Activated CD8-positive, alpha-beta T cell treated with anti-CD3 and anti-CD28 coated beads for 36 hours (primary cell): ENCODE data around the gene GLIS2. TPM values are rescaled to one million over a fixed set of nuclear protein-coding genes. Genes with fewer than 3 reads are reported as not detected.

Experiments used
- ATAC-seq: fragments of 200-7000 bp; cut with Tn5 transposase; one replicate; pipeline ENCODE4 v1.10.0; 2021; ENCODE audit warnings: mild to moderate bottlenecking, moderate library complexity
- CTCF ChIA-PET: fragments of 350-600 bp; sonication (Branson Sonifier 250); formaldehyde crosslinking; loops from one replicate; lab custom pipeline; 2021; ENCODE audit warnings: antibody characterized with exemption; lab: Charles Lee
- POLR2A ChIA-PET: fragments of 350-600 bp; sonication (Branson Sonifier 250); formaldehyde crosslinking; loops from one replicate; lab custom pipeline; 2021; ENCODE audit warnings: antibody characterized with exemption; lab: Charles Lee
- DNase-seq: peaks from one replicate; pipeline ENCODE4 v3.0.0-alpha.2; 2020
- H3K27ac Mint-ChIP-seq: one replicate; pipeline ENCODE4 v1.8.0; 2021; ENCODE audit warnings: mild to moderate bottlenecking, mixed read lengths
- H3K27me3 Mint-ChIP-seq: one replicate; pipeline ENCODE4 v1.8.0; 2021; ENCODE audit warnings: mixed read lengths
- H3K36me3 Mint-ChIP-seq: one replicate; pipeline ENCODE4 v1.8.0; 2021; ENCODE audit warnings: low read depth, mixed read lengths
- H3K4me1 Mint-ChIP-seq: one replicate; pipeline ENCODE4 v1.8.0; 2021; ENCODE audit warnings: low read depth, mixed read lengths
- H3K4me3 Mint-ChIP-seq: one replicate; pipeline ENCODE4 v1.8.0; 2021; ENCODE audit warnings: mild to moderate bottlenecking, moderate library complexity, mixed read lengths
- H3K9me3 Mint-ChIP-seq: one replicate; pipeline ENCODE4 v1.8.0; 2021; ENCODE audit warnings: mixed read lengths
- CTCF ChIP-seq: fragments of 200-600 bp; IDR thresholded peaks from one replicate; pipeline ENCODE4 v1.8.0; 2022; ENCODE audit warnings: antibody characterized with exemption, mild to moderate bottlenecking
- intact Hi-C: fragments of 100-400 bp; cut with micrococcal nuclease; formaldehyde crosslinking; loops from one replicate; pipeline ENCODE4 v1.10.0; 2022
- total RNA-seq, 2 experiments: library from RNA; stranded (reverse); gene quantifications; one replicate each; pipeline ENCODE4 v1.2.3, GENCODE V29; 2021

The GLIS2 gene
- total RNA-seq, 2 experiments from 2014 or later: 0.49 to 0.77 TPM

GRCh38 chr16:4328782-4329775 lies 13.2 kb downstream of the GLIS2 start:
- ChIA-PET POLR2A (interaction anchor here (1.0 to 1.4 kb wide), 3 partner anchors 11 to 58 kb away, joined by 3 to 5 read pairs (median 4); no protein-coding TSS in a partner anchor), CTCF (interaction anchor here (0.8 to 6.6 kb wide), 22 partner anchors 10 to 128 kb away, joined by 3 to 54 read pairs (median 5); partner anchors contain the start of gene TFAP4)
- Mint-ChIP-seq H3K9me3 (no peaks in the 10 kb centered on the region), H3K27me3 (no peaks in the 10 kb centered on the region), H3K4me1 (peaks cover 4% of the 10 kb centered on the region), H3K27ac (no peak overlapping the region), H3K4me3 (no peak overlapping the region), H3K36me3 (no peaks in the 10 kb centered on the region)
- ATAC-seq: no peak
- no peak for TF ChIP-seq CTCF
- intact Hi-C loops: no loop called here
- DNase-seq: no peak

DNA sequence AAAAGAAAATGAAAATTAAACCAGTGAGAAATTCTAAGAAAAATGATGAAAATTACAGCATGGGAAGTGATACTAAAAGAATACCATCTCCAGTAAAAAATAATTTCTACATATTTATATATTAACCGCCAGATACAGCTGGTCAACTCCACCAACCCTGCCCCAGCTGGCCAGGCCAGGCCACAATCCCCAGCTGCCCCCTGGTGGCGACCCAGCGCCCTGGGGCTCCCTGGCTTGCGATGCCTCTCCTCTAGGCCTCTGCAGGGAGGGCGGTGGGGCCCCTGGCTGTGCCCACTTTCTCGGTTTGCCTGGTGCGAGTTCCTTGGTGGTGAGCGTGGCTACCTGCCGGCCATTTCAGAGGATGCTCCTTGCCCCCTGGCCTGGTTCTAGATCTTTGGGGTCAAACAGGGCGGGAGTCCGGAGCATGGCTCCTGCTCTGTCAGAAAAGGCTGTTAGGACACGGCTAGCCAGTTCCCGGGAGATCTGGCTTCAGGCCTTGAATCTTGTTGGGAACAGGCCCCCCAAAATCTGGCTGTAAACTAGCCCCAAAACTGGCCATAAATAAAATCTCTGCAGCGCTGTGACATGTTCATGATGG lies 14.5 kb downstream of the GLIS2 start:
- Mint-ChIP-seq H3K4me1 (peaks cover 4% of the 10 kb centered on the region), H3K36me3 (no peaks in the 10 kb centered on the region), H3K27me3 (no peaks in the 10 kb centered on the region), H3K9me3 (no peaks in the 10 kb centered on the region), H3K27ac (no peak overlapping the region), H3K4me3 (no peak overlapping the region)
- ATAC-seq (peak; percentile 80), DNase-seq (peak; percentile 83)
- ChIA-PET POLR2A (interaction anchor here (1.4 kb wide), 1 partner anchor 13 kb away, joined by 4 read pairs; no protein-coding TSS in a partner anchor), CTCF (interaction anchor here (0.7 to 6.6 kb wide), 23 partner anchors 9 to 130 kb away, joined by 3 to 54 read pairs (median 4); partner anchors contain the start of gene TFAP4)
- intact Hi-C loops: loop anchor here (2.0 kb wide), 1 partner anchor 42 kb away; no protein-coding TSS in a partner anchor
- peak; percentile 97 for TF ChIP-seq CTCF

- Mint-ChIP-seq H3K9me3 (no peaks in the 10 kb centered on the region), H3K4me3 (no peak overlapping the region), H3K4me1 (peaks cover 4% of the 10 kb centered on the region), H3K27ac (no peak overlapping the region), H3K27me3 (no peaks in the 10 kb centered on the region), H3K36me3 (no peaks in the 10 kb centered on the region)
- TF ChIP-seq CTCF: no peak
- intact Hi-C loops: no loop called here
- DNase-seq (no peak), ATAC-seq (no peak)
- CTCF ChIA-PET: interaction anchor here (0.6 to 6.6 kb wide), 14 partner anchors 11 to 349 kb away, joined by 3 to 54 read pairs (median 3); partner anchors contain the start of gene PAM16
- POLR2A ChIA-PET: interaction anchor here (1.1 to 1.8 kb wide), 4 partner anchors 18 to 79 kb away, joined by 4 to 6 read pairs (median 6); no protein-coding TSS in a partner anchor
These were observed 16.2 kb downstream of the GLIS2 start for GRCh38 chr16:4332083-4332482.

- POLR2A ChIA-PET: interaction anchor here (1.1 to 1.8 kb wide), 4 partner anchors 18 to 80 kb away, joined by 4 to 6 read pairs (median 6); no protein-coding TSS in a partner anchor
These were observed 16.9 kb downstream of the GLIS2 start for GRCh38 chr16:4332623-4333307.

More at GRCh38 chr16:4332623-4333307, 16.9 kb downstream of the GLIS2 start:
- intact Hi-C loops: no loop called here
- CTCF ChIA-PET: interaction anchor here (0.9 to 6.6 kb wide), 10 partner anchors 14 to 350 kb away, joined by 3 to 54 read pairs (median 4); partner anchors contain the start of gene PAM16
- no peak overlapping the region for H3K27ac Mint-ChIP-seq
- no peaks in the 10 kb centered on the region for H3K27me3 Mint-ChIP-seq
- H3K4me1 Mint-ChIP-seq: peaks cover 4% of the 10 kb centered on the region
- no peak overlapping the region for H3K4me3 Mint-ChIP-seq
- ATAC-seq: no peak
- H3K36me3 Mint-ChIP-seq: no peaks in the 10 kb centered on the region
- H3K9me3 Mint-ChIP-seq: no peaks in the 10 kb centered on the region
- no peak for TF ChIP-seq CTCF
- no peak for DNase-seq
